A549 (cell line): ENCODE results near the gene RETREG1. TPM values are rescaled to one million over a fixed set of nuclear protein-coding genes. Genes with fewer than 3 reads are reported as not detected.

ENCODE experiments used
- ATAC-seq, 2 experiments: fragments of 200-7000 bp in 1 of 2; fragments of >200 bp in 1 of 2; cut with Nextera tagmentation in 1 of 2; cut with Tn5 transposase in 1 of 2; 3 replicates each; pipeline versions ENCODE4 v1.8.0 to v1.9.1; 2018 to 2020; ENCODE audit warnings: mild to moderate bottlenecking in 1 of 2, moderate library complexity in 1 of 2
- CTCF ChIA-PET: fragments of 300-600 bp; sonication (Branson Sonifier 250); formaldehyde crosslinking; extraction: SDS; loops from one replicate; lab custom pipeline; 2021; ENCODE audit warnings: antibody characterized with exemption, inconsistent platforms; lab: Yijun Ruan, JAX
- POLR2A ChIA-PET: fragments of 350-600 bp; formaldehyde crosslinking; extraction: SDS; loops from one replicate; lab custom pipeline; 2021; ENCODE audit warnings: antibody characterized with exemption, inconsistent platforms; lab: Yijun Ruan, JAX
- DNase-seq, 2 experiments: peaks; one replicate each; pipeline versions ENCODE4 v3.0.0 to v3.0.0-alpha.2; 2011 to 2016; ENCODE audit warnings: low read depth in 1 of 2, low spot score in 1 of 2
- FAIRE-seq: peaks from 2 replicates; lab custom pipeline; 2011; peaks lifted over from hg19 to GRCh38; lab: Jason Lieb, UNC
- H3K27ac ChIP-seq, 2 experiments: fragments of >200 bp; sonication (Bioruptor Twin); formaldehyde crosslinking; 3 replicates each; pipeline ENCODE4 v1.5.1; 2016 to 2017
- H3K4me1 ChIP-seq: fragments of >200 bp; sonication (Bioruptor Twin); formaldehyde crosslinking; 3 replicates; pipeline ENCODE4 v1.6.1; 2016
- H3K4me2 ChIP-seq: fragments of >200 bp; sonication (Bioruptor Twin); formaldehyde crosslinking; 3 replicates; pipeline ENCODE4 v1.6.1; 2016
- H3K4me3 ChIP-seq: fragments of >200 bp; sonication (Bioruptor Twin); formaldehyde crosslinking; 3 replicates; pipeline ENCODE4 v1.5.1; 2016
- H3K9me3 ChIP-seq: fragments of >200 bp; sonication (Bioruptor Twin); formaldehyde crosslinking; 3 replicates; pipeline ENCODE4 v1.6.1; 2016
- ATOH8 ChIP-seq: fragments of 250-450 bp; sonication (Bioruptor Pico); IDR thresholded peaks from 2 replicates; pipeline ENCODE4 v1.5.0; 2020; ENCODE audit warnings: low read depth, mild to moderate bottlenecking, moderate library complexity
- BHLHE40 ChIP-seq: IDR thresholded peaks from 2 replicates; pipeline ENCODE4 v1.6.1; 2012; ENCODE audit warnings: low read depth, low read length, inconsistent platforms
- CHD4 ChIP-seq: fragments of 200-600 bp; sonication (generic); IDR thresholded peaks from 2 replicates; pipeline ENCODE4 v1.6.1; 2016; ENCODE audit warnings: antibody characterized with exemption, mild to moderate bottlenecking, borderline replicate concordance
- ELK1 ChIP-seq: fragments of 150-350 bp; IDR thresholded peaks from 2 replicates; pipeline ENCODE4 v1.6.1; 2014; ENCODE audit warnings: low read depth, mild to moderate bottlenecking, low read length
- HOXA7 ChIP-seq: fragments of 250-450 bp; sonication (Bioruptor Pico); IDR thresholded peaks from 2 replicates; pipeline ENCODE4 v1.5.0; 2020; ENCODE audit warnings: mild to moderate bottlenecking, moderate library complexity
- HOXB5 ChIP-seq: fragments of 250-450 bp; sonication (Bioruptor Pico); IDR thresholded peaks from 2 replicates; pipeline ENCODE4 v1.5.0; 2020; ENCODE audit warnings: mild to moderate bottlenecking, moderate library complexity
- MAZ ChIP-seq: fragments of 150-350 bp; IDR thresholded peaks from 2 replicates; pipeline ENCODE4 v1.6.1; 2014; ENCODE audit warnings: antibody characterized with exemption, low read depth, low read length, borderline replicate concordance
- MYC ChIP-seq: IDR thresholded peaks from 2 replicates; pipeline ENCODE4 v1.6.1; 2012; ENCODE audit warnings: mild to moderate bottlenecking, inconsistent platforms, low read length, improper control_type of control experiment, borderline replicate concordance
- NR3C1 ChIP-seq: fragments of >200 bp; sonication (Bioruptor Twin); formaldehyde crosslinking; IDR thresholded peaks from 3 replicates; pipeline ENCODE4 v1.6.1; 2017
- PBX3 ChIP-seq: IDR thresholded peaks from 2 replicates; pipeline ENCODE4 v1.6.1; 2012
- RAD21 ChIP-seq, 2 experiments: fragments of >200 bp in 1 of 2; sonication (Bioruptor Twin) in 1 of 2; formaldehyde crosslinking in 1 of 2; IDR thresholded peaks in 1 of 2; conservative IDR thresholded peaks in 1 of 2; 2 replicates in 1 of 2; 3 replicates in 1 of 2; pipeline ENCODE4 v1.6.1; 2012 to 2018; ENCODE audit warnings: inconsistent platforms in 1 of 2
- RCOR1 ChIP-seq: fragments of 150-350 bp; IDR thresholded peaks from 2 replicates; pipeline ENCODE4 v1.6.1; 2014; ENCODE audit warnings: antibody characterized with exemption, low read length, low read depth
- TFCP2L1 ChIP-seq: fragments of 250-450 bp; sonication (Bioruptor Pico); IDR thresholded peaks from 2 replicates; pipeline ENCODE4 v1.5.0; 2021; ENCODE audit warnings: mild to moderate bottlenecking
- TP53 ChIP-seq: fragments of 250-450 bp; sonication (Bioruptor Pico); IDR thresholded peaks from 2 replicates; pipeline ENCODE4 v1.5.0; 2021; ENCODE audit warnings: mild to moderate bottlenecking, moderate library complexity
- ZC3H11A ChIP-seq: fragments of 450-650 bp; IDR thresholded peaks from 2 replicates; pipeline ENCODE4 v1.6.1; 2014; ENCODE audit warnings: antibody characterized with exemption, mild to moderate bottlenecking
- ZNF302 ChIP-seq: fragments of 250-450 bp; sonication (Bioruptor Pico); IDR thresholded peaks from 2 replicates; pipeline ENCODE4 v1.9.0; 2021; ENCODE audit warnings: inconsistent platforms, mild to moderate bottlenecking, moderate library complexity
- WGBS: methylation state at CpG from one replicate; pipeline ENCODE4 v1.1.6; 2017; ENCODE audit errors: missing lambda C conversion rate; 5-methylcytosine and 5-hydroxymethylcytosine counted together
- polyA plus RNA-seq, 4 experiments: library from polyadenylated mRNA; depleted of rRNA in 3 of 4; stranded (reverse); fragments of >200 nt; fragmentation: RNase III in 1 of 4; extraction: RNeasy Plus Mini Kit Qiagen cat#74134 plus additional on column Dnase treatment in 1 of 4; gene quantifications; 2 replicates in 3 of 4; 3 replicates in 1 of 4; pipeline ENCODE4 v1.2.3, GENCODE V29; 2011 to 2017
- TF ChIP-seq, protein P1 (sequence below): fragments of >200 bp; sonication (Bioruptor Twin); formaldehyde crosslinking; IDR thresholded peaks from 3 replicates; pipeline ENCODE4 v1.5.1; 2016
- TF ChIP-seq, protein P2 (sequence below): fragments of >200 bp; sonication (Bioruptor Twin); formaldehyde crosslinking; IDR thresholded peaks from 2 replicates; pipeline ENCODE4 v1.6.1; 2016
- TF ChIP-seq, protein P3 (sequence below): fragments of 250-450 bp; sonication (Bioruptor Pico); IDR thresholded peaks from 2 replicates; pipeline ENCODE4 v1.5.0; 2021; ENCODE audit warnings: mild to moderate bottlenecking, moderate library complexity, borderline replicate concordance

The RETREG1 gene
- polyA plus RNA-seq, 2 of the 4 experiments (the other 2 are of a cell fraction), result 2.1 to 3.4 TPM

DNA sequence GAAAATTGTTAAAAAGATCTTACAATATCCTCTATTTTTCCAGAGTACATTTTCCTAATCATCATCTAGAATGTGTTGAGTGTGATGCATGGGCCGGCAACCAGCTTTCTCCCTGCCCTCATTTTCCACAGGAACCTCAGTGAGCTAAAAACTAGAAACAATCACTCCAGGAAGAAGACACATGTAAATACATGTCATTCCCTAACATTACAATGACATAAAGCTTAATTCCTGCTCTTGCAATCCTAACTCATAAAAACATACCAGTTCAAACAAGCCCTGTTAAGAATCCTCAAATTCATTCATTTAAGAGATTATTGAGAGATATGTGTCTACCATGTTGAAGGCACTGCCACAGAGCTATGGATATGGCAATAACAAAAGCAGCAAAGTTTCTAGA lies 132.7 kb downstream of the RETREG1 start:
- CTCF ChIA-PET, result interaction anchor here (1.3 to 2.3 kb wide), 6 partner anchors 10 to 1820 kb away, joined by 3 to 16 read pairs (median 4); no protein-coding TSS in a partner anchor
- TF ChIP-seq RCOR1 (no peak), MYC (no peak), ZNF302 (no peak), ATOH8 (no peak), NR3C1 (no peak), BHLHE40 (no peak), ZC3H11A (no peak), CHD4 (no peak), ELK1 (no peak), HOXB5 (no peak), MAZ (no peak)
- TF ChIP-seq, protein P1, sequence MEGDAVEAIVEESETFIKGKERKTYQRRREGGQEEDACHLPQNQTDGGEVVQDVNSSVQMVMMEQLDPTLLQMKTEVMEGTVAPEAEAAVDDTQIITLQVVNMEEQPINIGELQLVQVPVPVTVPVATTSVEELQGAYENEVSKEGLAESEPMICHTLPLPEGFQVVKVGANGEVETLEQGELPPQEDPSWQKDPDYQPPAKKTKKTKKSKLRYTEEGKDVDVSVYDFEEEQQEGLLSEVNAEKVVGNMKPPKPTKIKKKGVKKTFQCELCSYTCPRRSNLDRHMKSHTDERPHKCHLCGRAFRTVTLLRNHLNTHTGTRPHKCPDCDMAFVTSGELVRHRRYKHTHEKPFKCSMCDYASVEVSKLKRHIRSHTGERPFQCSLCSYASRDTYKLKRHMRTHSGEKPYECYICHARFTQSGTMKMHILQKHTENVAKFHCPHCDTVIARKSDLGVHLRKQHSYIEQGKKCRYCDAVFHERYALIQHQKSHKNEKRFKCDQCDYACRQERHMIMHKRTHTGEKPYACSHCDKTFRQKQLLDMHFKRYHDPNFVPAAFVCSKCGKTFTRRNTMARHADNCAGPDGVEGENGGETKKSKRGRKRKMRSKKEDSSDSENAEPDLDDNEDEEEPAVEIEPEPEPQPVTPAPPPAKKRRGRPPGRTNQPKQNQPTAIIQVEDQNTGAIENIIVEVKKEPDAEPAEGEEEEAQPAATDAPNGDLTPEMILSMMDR, result no peak
- FAIRE-seq (no peak), DNase-seq (no peak), ATAC-seq (no peak)
- Histone ChIP-seq H3K4me2 (no peak overlapping the region), H3K27ac (no peak overlapping the region), H3K4me1 (peaks cover 14% of the 10 kb centered on the region), H3K9me3 (no peaks in the 10 kb centered on the region), H3K4me3 (no peak overlapping the region)
- 94% methylated on average over 1 of the region's 1 CpG for WGBS
- POLR2A ChIA-PET, result interaction anchor here (0.6 kb wide), 1 partner anchor 93 kb away, joined by 3 read pairs; no protein-coding TSS in a partner anchor

GRCh38 chr5:16483361-16483760 lies 133.4 kb downstream of the RETREG1 start:
- ATAC-seq, result peak in 1 of 2 experiments; percentile 40; a peak in 2 of 6 replicates
- POLR2A ChIA-PET, result no interaction called here
- H3K4me1 ChIP-seq, result peaks cover 14% of the 10 kb centered on the region
- no peak for TF ChIP-seq TFCP2L1 (CRISPR knock-in tag)
- no peak for TF ChIP-seq CHD4
- no peak for TF ChIP-seq RAD21 (conservative IDR thresholded peaks at IDR 0.05 in 1 of 2, IDR thresholded peaks at IDR 0.05 in 1 of 2)
- TF ChIP-seq RCOR1, result no peak
- no peak for TF ChIP-seq PBX3
- TF ChIP-seq, protein P2, sequence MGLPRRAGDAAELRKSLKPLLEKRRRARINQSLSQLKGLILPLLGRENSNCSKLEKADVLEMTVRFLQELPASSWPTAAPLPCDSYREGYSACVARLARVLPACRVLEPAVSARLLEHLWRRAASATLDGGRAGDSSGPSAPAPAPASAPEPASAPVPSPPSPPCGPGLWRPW, result no peak
- no peak for TF ChIP-seq NR3C1
- TF ChIP-seq, protein P3, sequence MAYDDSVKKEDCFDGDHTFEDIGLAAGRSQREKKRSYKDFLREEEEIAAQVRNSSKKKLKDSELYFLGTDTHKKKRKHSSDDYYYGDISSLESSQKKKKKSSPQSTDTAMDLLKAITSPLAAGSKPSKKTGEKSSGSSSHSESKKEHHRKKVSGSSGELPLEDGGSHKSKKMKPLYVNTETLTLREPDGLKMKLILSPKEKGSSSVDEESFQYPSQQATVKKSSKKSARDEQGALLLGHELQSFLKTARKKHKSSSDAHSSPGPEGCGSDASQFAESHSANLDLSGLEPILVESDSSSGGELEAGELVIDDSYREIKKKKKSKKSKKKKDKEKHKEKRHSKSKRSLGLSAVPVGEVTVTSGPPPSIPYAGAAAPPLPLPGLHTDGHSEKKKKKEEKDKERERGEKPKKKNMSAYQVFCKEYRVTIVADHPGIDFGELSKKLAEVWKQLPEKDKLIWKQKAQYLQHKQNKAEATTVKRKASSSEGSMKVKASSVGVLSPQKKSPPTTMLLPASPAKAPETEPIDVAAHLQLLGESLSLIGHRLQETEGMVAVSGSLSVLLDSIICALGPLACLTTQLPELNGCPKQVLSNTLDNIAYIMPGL (CRISPR knock-in tag), result no peak
- no peak for TF ChIP-seq ATOH8
- TF ChIP-seq TP53 (CRISPR knock-in tag), result no peak
- no peak for TF ChIP-seq HOXA7
- peak in 1 of 2 experiments; percentile 21 for DNase-seq
- CTCF ChIA-PET, result interaction anchor here (0.6 to 2.3 kb wide), 6 partner anchors 11 to 1821 kb away, joined by 3 to 16 read pairs (median 4); no protein-coding TSS in a partner anchor
- no peak overlapping the region for H3K27ac ChIP-seq
- FAIRE-seq, result peak; percentile 7
- no peak overlapping the region for H3K4me3 ChIP-seq
- no peaks in the 10 kb centered on the region for H3K9me3 ChIP-seq
- H3K4me2 ChIP-seq, result peak overlapping the region; percentile 46; the same call in 2 of the 3 replicates
